HFFc6 (cell line): ENCODE results near the gene SEMA4F. TPM values are rescaled to one million over a fixed set of nuclear protein-coding genes. Genes with fewer than 3 reads are reported as not detected.

Source experiments
- DNase-seq: peaks from one replicate; pipeline ENCODE4 v3.0.0-alpha.2; 2018
- H3K27ac Mint-ChIP-seq: 2 replicates; pipeline ENCODE4 v1.8.0; 2020; ENCODE audit warnings: mild to moderate bottlenecking, mixed read lengths
- H3K27me3 Mint-ChIP-seq: 2 replicates; pipeline ENCODE4 v1.8.0; 2021; ENCODE audit warnings: mild to moderate bottlenecking, moderate library complexity, mixed read lengths; ENCODE audit not compliant: insufficient read depth
- H3K36me3 Mint-ChIP-seq: 2 replicates; pipeline ENCODE4 v1.8.0; 2021; ENCODE audit warnings: low read depth, mixed read lengths
- H3K4me1 Mint-ChIP-seq: 2 replicates; pipeline ENCODE4 v1.8.0; 2020; ENCODE audit warnings: low read depth, mixed read lengths
- H3K4me3 Mint-ChIP-seq: 2 replicates; pipeline ENCODE4 v1.8.0; 2020; ENCODE audit warnings: mild to moderate bottlenecking, moderate library complexity, mixed read lengths
- H3K9me3 Mint-ChIP-seq: 2 replicates; pipeline ENCODE4 v1.8.0; 2020; ENCODE audit warnings: mild to moderate bottlenecking, mixed read lengths
- total RNA-seq, 6 experiments: library from RNA; stranded (reverse); fragmentation: NEBNext Ultra II Directional; extraction: Animal tissue kit (Norgen Biotek cat#: 25700); gene quantifications; 2 replicates in 1 of 6; 3 replicates in 5 of 6; pipeline ENCODE4 v1.2.3, GENCODE V29; 2021
- TF ChIP-seq, protein P1 (sequence below): fragments of 200-600 bp; sonication (generic); IDR thresholded peaks from 2 replicates; pipeline ENCODE4 v1.5.0; 2021; ENCODE audit warnings: antibody characterized with exemption, mild to moderate bottlenecking

Gene SEMA4F
- total RNA-seq, 6 experiments from 2014 or later = 12.5 to 16.5 (median 14.4) TPM

GRCh38 chr2:74675090-74675489 is 21.0 kb downstream of the SEMA4F start:
- DNase-seq = no peak
- Mint-ChIP-seq H3K4me3 (no peak overlapping the region), H3K4me1 (peaks cover 19% of the 10 kb centered on the region), H3K9me3 (peaks cover 4% of the 10 kb centered on the region), H3K36me3 (peaks cover 20% of the 10 kb centered on the region), H3K27ac (no peak overlapping the region), H3K27me3 (peaks cover 3% of the 10 kb centered on the region; the same call in 1 of the 2 replicates)
- TF ChIP-seq, protein P1, sequence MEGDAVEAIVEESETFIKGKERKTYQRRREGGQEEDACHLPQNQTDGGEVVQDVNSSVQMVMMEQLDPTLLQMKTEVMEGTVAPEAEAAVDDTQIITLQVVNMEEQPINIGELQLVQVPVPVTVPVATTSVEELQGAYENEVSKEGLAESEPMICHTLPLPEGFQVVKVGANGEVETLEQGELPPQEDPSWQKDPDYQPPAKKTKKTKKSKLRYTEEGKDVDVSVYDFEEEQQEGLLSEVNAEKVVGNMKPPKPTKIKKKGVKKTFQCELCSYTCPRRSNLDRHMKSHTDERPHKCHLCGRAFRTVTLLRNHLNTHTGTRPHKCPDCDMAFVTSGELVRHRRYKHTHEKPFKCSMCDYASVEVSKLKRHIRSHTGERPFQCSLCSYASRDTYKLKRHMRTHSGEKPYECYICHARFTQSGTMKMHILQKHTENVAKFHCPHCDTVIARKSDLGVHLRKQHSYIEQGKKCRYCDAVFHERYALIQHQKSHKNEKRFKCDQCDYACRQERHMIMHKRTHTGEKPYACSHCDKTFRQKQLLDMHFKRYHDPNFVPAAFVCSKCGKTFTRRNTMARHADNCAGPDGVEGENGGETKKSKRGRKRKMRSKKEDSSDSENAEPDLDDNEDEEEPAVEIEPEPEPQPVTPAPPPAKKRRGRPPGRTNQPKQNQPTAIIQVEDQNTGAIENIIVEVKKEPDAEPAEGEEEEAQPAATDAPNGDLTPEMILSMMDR = peak; percentile 64

DNA sequence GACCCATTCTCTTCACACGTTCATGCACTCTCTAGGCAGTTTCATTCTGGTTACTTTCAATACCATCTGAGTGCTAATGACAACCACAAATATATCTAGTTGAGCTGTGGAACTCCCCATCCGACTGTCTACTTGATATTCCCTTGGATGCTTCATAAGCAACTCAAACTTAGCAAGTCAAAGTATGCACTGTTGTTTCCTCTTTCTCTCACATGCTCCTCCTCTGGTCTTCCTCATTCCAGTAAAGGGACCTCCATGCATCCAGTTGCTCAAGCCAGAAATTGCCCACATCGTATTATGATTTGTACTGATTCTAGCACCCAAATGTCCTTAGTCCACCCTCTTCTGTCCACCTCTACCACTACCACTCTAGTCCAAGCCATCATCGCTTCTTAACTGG is 22.3 kb downstream of the SEMA4F start:
- Mint-ChIP-seq H3K9me3 (peaks cover 1% of the 10 kb centered on the region), H3K27ac (no peak overlapping the region), H3K36me3 (peaks cover 12% of the 10 kb centered on the region), H3K4me3 (no peak overlapping the region), H3K27me3 (peaks cover 3% of the 10 kb centered on the region), H3K4me1 (peaks cover 16% of the 10 kb centered on the region)
- DNase-seq = no peak
- TF ChIP-seq, protein P1 = no peak

DNA sequence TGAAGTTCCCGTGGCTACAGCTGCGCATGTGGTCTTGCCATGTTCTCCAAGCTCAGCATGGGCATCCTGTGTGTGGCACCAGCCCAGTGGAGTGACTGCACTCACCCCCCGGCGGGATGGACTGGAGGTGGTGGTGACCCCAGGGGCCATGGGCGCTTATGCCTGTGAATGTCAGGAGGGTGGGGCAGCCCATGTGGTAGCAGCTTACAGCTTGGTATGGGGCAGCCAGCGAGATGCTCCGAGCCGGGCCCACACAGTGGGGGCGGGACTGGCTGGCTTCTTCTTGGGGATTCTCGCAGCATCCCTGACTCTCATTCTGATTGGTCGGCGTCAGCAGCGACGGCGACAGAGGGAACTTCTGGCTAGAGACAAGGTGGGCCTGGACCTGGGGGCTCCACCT is 25.6 kb downstream of the SEMA4F start:
- Mint-ChIP-seq H3K4me3 (no peak overlapping the region), H3K36me3 (peaks cover 10% of the 10 kb centered on the region), H3K27ac (no peak overlapping the region), H3K9me3 (no peaks in the 10 kb centered on the region), H3K4me1 (no peaks in the 10 kb centered on the region), H3K27me3 (peaks cover 3% of the 10 kb centered on the region)
- DNase-seq = no peak
- TF ChIP-seq, protein P1 = no peak

- H3K4me1 Mint-ChIP-seq = peaks cover 11% of the 10 kb centered on the region
- TF ChIP-seq, protein P1 = no peak
- H3K27ac Mint-ChIP-seq = no peak overlapping the region
- H3K36me3 Mint-ChIP-seq = peaks cover 11% of the 10 kb centered on the region
- DNase-seq = no peak
- H3K27me3 Mint-ChIP-seq = peaks cover 1% of the 10 kb centered on the region
- H3K9me3 Mint-ChIP-seq = peaks cover 13% of the 10 kb centered on the region
- no peak overlapping the region for H3K4me3 Mint-ChIP-seq
These were observed 28.5 kb downstream of the SEMA4F start for GRCh38 chr2:74682501-74682900.

- peak; percentile 14 for DNase-seq
- Mint-ChIP-seq H3K36me3 (peaks cover 11% of the 10 kb centered on the region), H3K27ac (peak overlapping the region; percentile 47; the same call in 1 of the 2 replicates), H3K9me3 (peaks cover 13% of the 10 kb centered on the region), H3K27me3 (peaks cover 1% of the 10 kb centered on the region), H3K4me1 (peaks cover 15% of the 10 kb centered on the region), H3K4me3 (no peak overlapping the region)
- TF ChIP-seq, protein P1 = no peak
These were observed 31.4 kb downstream of the SEMA4F start for GRCh38 chr2:74685408-74685807.

- Mint-ChIP-seq H3K27me3 (no peaks in the 10 kb centered on the region), H3K9me3 (peaks cover 13% of the 10 kb centered on the region), H3K36me3 (peaks cover 11% of the 10 kb centered on the region), H3K4me3 (no peak overlapping the region), H3K4me1 (peaks cover 39% of the 10 kb centered on the region), H3K27ac (no peak overlapping the region)
- no peak for DNase-seq
- TF ChIP-seq, protein P1 = no peak
These were observed 34.8 kb downstream of the SEMA4F start for GRCh38 chr2:74688881-74689280.
